GM21447 (cell line): ENCODE measurements around the gene SENP1.
A peak's percentile ranks its signal among the peaks of the same experiment; 100 is the strongest.
"Not testable (repeated sequence)": the region's sequence is repeated elsewhere in the genome, so short reads cannot be mapped to it uniquely, and the experiment has no call there.

Experiments used
- ATAC-seq: cut with Tn5 transposase; IDR thresholded peaks from one replicate; pipeline ENCODE4 v1.9.1; 2021; ENCODE audit not compliant: unreplicated experiment

SENP1 gene

DNA sequence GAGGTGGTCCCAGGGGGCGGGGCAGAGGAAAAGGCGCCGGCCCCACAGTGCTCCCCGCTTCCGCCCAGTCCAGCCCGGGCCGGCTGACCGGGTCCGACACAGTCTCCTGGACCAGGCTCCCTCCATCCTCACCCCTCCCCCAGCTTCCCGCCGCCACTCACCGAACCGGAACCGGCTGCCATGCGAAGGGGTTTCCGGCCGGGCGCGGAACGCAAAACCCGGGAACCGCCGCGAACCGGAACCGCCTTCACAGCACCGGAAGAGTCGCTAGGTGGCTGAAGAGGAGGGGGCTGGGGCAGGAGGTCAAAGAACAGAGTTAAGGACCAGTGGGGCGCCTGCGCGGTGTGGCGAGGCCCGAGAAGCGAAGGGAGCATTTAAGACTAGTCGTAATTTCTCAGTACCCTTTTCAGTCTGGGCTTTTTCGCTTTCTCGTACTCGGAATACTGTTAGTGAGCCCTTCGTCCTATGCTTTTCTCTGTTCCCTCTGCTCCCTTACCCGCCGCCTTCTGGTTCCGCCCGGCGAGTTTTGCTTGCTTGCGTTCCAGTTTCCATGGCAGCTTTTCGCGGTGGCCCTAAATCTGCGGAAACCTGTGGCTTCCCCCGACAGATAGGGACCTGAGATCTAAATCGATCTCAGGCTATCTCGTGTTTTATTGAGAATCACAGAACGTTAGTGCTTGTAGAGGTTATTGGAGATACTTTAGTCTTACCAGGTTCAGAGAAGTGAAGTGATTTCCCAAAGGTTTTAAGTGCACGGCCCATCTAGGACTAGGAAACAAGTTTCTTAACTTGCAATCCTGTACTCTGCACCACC lies at the start of gene SENP1:
SENP1 (minus strand) TSS at position 213 of the 814 bp plus-strand sequence. CDS start 4,607 bp downstream, outside the sequence.
- peak; percentile 66 for ATAC-seq

DNA sequence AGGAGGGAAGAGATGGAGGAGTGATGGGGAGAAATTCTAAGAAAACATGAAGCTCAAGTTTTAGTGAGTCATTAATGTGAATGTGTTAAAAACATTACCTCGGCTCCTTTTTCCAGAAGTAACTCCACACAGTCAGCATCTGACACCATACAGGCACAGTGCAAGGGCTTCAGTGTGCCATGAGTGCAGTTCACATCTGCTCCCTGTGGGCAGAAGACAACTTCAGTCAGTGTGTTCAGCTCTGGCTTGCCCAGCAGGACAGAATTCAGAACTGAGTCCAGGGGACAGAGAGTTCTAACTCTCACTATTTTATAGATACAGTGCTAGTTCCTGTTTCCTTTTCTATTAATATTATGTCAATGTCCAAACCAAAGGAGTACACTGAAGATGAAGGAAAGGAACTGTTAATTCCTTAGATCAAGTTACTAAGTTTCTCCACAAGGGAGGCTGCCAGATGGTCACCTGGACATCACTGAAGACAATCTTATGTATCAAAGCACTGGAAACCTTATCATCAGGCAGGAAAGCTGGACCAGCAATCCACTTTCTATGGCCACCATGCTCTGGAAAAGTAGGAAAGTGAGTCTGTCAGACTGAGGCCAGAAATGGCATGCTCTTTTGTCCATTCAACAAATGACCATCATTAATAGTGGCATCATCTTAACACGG lies 45.4 kb upstream of the SENP1 start:
- no peak for ATAC-seq

DNA sequence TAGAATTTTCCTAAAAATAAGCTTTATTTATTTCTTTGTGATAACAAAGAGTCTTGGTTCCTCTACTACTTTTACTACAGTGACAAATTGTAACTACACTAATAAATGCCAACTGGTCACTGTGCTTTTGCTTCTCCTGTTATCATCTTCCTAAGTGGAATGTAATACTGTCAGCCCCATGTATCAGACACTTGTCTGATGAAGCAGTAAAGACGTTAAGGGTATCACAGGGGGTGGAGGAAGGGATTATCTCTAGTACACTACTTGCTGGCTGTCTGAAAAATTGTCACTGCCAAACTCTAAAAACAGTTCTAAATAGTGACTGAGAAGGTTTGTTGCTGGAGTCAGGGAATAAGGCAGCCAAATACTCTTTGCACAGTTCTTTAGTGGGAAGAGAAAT lies 40.1 kb upstream of the SENP1 start:
- no peak for ATAC-seq

DNA sequence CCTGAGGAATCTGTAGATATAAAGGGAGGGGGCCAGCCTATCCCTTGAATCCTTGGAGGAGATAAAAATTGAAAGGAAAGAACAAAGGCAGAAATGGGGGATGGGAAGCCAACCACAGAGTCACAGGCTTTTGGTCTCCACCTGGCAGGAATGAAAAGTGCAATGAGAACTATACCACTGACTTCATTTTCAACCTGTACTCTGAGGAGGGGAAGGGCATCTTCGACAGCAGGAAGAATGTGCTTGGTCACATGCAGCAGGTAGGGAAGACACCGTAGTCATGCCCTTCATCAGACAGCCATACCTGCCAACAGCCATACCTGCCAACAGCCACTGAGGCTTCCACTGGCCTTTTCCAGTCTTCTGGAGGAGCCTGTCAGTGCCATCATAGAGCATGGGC lies 38.0 kb upstream of the SENP1 start:
- ATAC-seq = no peak

DNA sequence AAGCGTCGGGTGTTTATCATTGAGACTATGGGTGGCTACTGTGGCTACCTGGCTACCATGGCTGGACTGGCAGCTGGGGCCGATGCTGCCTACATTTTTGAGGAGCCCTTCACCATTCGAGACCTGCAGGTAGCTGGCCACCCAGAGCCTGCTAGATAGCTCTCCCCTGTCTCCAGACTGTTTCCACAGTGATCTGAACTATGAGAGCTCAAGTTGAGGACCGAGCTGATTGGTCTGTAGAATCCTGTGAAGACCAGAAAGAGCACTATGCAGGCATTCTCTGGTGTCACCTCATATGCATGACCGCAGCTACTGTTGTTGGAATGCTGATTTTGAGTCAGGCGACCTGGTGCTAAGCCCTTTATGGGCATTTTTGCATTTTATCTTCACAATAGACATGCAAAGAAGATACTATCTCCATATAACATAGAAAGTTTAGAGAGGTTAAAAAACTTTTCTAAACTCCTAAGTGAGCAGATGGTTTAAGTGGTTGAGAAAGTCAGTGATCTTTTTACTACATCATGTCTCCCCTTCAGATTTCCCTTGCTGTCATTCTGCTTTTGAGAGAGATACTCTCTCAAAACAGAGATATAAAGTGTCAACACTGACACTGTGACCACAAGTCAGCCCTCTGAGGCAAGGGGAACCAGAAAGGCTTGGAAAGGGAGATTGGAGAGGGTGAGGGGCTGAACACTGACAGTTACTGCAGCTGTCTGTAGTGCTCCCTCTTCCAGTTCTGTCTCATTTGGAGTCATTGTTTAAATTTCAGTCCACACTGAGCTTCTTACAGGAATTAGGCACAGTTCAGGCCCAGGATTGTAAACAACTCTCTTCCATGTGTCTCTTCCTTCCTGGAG lies 37.2 kb upstream of the SENP1 start:
- no peak for ATAC-seq

DNA sequence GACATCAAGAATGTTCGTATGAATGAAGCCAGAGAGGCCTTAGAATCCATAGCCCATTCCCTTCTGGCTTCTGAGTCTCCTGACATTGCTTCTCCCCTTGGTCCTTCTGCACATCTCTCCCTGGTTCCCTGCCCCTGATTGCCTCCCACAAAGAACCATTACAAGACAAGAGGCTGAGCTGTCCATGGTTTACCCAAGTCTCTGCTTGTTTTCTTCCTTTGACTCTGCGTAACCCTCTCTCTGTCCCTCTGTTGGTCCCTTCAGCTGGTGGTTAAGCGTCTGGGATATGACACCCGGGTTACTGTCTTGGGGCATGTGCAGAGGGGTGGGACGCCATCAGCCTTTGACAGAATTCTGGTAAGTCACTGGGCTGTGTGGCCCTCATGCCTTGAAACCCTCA lies 29.1 kb upstream of the SENP1 start:
- no peak for ATAC-seq

DNA sequence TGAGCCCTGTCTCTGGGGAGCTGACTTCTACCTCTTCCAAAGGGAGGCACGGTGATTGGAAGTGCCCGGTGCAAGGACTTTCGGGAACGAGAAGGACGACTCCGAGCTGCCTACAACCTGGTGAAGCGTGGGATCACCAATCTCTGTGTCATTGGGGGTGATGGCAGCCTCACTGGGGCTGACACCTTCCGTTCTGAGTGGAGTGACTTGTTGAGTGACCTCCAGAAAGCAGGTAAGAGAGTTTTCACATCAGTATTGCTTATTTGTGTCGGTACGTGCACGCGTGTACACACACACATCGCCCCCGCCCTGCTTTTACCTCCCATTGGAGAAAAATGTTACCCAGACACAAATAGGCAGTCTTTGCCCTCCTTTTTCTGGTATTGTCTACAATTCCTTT lies 26.9 kb upstream of the SENP1 start:
- ATAC-seq = no peak

DNA sequence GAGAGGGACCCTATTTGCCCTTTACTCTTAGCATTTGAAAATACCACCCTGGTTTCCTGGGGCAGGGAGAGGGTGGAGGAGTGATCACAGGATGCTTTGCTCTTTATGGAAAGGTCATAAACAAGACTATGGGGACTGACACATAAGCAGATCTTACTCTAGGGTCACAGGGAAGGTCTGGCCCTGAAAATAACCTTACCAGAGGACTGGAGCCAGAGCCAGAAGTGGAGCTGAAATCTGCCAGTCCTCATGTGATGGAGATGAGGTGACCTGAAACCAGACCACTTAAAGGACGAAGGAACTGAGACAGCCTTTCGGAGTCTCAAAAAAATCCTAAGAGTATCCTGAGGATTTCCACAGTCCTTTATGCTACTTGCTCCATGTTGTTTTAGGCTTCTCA lies 25.6 kb upstream of the SENP1 start:
- no peak for ATAC-seq

DNA sequence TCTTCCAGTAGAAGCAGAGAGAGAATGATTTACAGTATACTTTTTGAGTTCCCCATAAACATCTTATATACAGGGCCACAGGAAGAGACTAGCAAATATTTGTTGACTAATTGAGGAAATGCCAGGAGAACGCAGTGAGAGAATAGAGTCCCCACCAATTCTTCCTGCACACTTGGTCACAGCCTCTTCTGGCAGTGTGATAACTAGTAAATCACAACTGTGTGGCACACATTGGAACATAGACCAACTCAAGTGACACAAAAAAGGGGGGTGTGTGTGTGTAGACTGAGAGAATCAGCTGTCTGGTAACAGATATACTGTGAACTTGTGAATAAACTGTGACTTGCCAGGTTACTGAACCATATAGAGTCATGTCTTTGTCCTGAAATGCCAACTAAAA lies 23.5 kb upstream of the SENP1 start:
- no peak for ATAC-seq

DNA sequence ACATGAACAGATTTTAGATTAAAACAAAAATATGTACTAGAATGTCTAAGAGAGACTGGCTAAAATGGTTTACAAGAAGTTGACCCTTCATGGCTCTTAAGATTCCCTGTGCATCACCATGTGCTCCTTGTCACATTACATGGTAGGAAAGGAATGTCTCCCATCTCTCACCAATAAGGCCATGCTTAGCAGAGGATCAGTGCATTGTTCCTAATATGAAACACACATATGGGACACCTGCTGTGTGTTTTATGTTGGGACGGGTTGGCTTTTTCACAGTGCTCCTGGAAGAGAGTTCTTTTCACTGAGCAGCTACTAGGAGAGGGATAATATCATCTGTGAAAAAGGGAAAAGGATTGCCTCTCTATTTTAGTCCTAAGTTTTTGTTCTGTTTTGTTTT lies 22.9 kb upstream of the SENP1 start:
- ATAC-seq = no peak

DNA sequence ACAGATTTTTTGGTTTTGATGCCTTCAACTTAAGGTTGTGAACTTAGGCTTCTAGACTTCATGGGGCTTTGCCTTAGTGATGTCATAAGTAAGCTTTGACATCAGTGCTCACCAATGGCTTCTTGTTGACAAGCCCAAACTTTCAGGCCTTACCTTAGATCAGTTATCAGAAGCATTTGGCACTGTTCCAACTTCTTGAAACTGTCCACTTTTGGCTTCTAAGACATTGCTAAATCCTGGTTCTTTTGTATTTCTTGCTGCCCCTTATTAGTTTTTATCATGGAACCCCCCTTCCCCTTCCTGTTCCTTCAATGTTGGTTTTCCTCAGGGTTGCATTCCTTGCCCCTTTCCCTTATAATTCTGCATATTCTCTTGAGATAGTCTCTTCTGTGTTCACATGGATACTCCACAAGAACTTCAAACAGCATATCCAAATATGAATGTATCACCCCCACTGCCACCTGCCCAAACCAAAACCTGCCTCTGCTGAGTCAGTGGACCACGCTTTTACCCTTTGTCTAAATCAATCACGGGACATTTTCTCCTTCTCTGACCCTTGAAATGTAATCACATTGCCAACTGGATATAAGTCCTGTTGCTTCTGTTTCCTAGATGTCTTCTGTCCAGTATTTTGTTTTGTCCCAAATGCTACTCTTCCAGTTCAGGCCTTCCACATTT lies 21.2 kb upstream of the SENP1 start:
- ATAC-seq = no peak

DNA sequence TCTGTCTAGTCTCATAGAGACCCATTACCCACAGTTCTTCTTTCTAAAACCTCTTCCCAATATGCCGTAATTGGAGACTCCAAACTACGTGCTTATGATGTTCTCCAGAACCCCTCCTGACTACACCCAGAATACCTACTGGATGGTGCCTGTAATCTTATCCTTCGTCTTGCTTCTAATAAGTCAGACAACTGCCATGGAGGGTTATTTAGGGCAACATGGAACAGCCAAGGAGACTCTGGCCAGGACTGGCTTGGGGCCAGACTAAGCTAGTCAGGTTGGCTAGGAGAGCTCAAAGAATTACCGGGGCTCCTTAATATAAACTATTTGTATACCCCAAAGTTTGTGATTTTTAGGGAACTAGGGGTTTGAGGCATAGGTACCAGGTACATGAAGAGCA lies 20.1 kb upstream of the SENP1 start:
- no peak for ATAC-seq

DNA sequence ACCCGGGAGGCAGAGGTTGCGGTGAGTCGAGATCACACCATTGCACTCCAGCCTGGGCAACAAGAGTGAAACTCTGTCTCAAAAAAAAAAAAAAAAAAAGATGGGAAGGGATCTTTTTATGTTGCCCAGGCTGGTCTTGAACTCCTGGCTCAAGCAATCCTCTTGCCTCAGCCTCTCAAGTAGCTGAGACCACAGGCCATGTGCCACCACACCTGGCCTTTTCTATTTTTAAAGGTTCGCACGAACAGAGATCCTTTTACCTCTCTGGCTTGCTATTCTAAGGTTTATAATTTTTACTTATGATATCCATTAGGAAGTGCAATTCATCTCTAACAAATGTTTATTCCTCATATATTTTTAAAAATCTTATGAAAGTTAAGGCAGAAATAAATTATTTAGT lies 19.7 kb upstream of the SENP1 start:
- ATAC-seq = not testable (repeated sequence)

DNA sequence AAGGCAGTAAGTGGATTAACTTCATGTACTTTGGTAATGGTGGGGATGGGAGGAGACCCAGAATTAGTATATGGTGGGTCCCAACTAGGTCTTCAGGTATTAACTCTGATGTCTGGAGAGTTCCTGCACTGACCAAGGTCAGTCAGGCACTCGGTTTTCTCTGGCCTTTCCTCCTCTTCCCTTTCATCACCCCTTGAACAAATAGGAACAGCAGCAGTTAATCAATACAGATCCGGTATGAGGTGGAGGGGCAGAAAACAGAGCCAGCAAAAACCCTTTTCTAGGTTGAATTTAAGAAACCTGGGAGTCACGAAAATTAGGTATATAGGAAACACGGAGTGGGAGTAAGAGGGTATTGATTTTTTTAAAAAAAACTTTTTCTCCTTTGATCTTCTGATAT lies 17.3 kb upstream of the SENP1 start:
- no peak for ATAC-seq

DNA sequence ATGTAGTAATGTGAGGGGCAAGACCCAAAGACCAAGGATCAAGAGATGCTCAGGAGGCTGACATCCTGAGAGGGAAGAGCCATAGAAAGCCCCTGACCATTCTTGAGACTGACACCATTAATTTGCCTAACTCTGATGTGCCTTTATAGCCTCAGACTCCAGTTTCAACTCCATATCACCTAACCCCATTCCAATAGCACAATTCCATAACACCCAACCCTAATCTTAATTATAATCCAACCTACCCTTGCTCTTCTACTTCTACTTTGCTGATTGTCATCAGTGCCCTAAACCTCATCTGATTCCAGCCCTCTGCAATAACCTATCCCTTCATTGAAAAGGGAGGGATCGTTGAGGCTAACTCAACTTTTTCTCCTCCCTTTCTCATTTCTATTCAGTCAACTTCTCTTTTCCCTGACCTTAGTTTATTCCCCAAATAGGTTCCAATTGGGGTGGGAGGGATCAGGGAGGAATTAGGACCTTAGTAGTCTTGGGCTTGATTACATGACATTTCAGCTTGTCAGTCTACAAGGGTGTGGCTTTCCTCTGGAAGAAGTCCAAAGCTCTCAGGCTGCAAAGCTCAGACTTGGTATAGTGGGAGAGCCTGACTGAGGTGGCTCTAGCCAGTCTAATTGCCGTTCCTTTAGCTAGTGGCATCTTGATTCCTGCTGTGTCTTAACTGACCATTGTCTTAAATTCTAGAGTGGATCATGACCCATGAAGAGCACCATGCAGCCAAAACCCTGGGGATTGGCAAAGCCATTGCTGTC lies 16.4 kb upstream of the SENP1 start:
- no peak for ATAC-seq

DNA sequence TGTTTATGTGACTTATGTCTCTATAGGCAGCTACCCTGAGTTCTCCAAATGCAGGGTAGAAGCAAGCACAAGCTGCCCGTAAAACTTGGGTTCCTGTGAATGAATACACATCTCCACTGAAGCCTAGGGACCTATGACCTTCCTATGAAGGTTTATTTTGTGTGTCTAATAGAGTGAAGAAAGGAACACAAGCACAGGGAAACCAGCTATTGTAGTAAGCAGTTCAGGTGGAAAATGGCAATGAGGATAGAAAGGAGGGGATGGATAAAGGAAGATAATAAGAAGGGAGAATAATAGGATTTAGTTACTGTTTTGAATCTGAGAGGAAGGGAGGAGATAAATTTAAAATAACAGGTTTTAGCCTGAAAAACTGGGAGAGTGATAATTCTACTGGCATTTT lies 15.6 kb upstream of the SENP1 start:
- no peak for ATAC-seq

DNA sequence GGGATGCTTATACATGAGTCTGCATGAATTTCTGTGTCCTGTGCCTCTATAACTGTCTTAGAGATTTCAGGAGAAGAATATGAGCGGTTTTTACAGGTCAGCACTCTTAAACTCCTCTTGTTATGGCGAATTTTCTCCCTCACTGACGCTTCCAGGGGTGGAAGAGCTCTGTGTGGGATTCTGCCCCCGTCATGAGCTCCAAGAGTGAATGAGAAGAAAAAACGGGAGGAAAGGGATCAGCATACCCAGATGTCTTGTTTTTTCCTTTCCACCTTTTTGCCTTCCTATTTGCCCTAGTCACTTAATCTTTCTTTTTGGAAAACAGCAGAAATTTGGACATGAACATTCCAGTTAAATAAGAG lies 13.9 kb upstream of the SENP1 start:
- no peak for ATAC-seq

DNA sequence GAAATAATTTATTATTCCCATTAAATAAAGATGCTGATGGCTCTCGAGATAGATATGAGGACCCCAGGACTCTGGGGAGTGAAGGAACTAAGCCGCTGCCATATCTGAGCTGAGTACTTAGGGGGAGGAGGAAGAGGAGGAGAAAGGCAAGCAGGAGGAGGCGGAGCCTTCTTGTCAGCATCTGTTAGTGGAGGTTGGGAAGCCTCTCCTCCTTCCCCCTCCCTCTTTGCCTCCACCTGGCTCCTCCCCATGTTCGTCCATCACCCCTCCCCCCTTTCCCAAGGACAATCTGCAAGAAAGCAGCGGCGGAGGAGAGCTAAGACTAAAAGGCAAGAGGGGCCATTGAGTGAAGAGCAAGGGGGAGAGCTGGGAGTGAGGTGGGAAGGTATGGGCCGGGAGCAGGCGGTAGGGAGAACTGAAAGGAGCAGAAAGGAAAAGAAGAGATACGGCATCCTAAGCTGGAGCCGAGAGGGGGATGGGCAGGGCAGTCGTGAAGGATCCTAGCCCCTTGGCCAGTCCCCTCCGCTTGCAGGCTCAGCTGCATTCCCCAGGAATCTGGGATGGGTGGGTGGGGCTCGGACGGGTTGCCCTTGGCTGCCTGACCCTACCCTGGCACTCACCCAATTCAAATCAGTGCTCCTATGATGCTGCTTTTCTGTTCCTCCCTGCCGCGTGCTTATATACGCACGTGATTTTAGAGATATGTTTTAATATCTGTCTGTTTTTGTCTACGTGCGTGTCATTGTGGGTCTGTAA lies 13.4 kb upstream of the SENP1 start, which contains the start of gene PFKM:
PFKM (plus strand) TSS at position 287 of the 756 bp plus-strand sequence. CDS start 3,411 bp downstream, outside the sequence.
- peak; percentile 100 for ATAC-seq

DNA sequence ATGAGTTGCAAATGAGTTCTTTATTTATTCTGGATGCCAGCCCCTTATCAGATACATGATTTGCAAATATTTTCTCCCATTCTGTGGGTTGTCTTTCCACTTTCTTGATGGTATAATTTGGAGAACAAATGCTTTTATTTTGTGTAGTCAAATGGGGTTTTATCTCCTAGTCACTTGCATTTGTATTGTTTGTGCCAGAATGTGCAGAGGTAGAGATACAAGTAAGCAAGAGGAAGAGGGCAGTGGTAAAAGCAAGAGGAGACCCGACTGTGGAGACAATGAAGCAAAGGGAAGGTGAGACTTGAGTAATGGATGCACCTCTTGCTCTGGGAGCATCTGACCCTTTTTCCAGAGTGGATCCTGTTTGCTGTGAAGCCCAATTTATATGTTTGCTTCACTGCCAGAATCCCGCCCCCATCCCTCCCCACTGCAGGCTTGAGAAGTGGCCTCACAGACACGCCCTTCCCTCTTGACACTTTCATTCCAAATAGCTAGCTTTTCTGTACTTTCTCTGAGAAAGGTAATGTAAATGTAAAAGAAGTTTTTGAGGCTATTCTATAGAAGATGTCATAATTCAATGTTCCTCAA lies 12.5 kb upstream of the SENP1 start:
- no peak for ATAC-seq
